Stimulated activated CD4-positive, alpha-beta T cell treated with anti-CD3 and anti-CD28 coated beads, Interleukin-4, amount 100 ng/mL, for 24 hours (primary cell): ENCODE results near the gene CDH16.
"Not testable (repeated sequence)": the region's sequence is repeated elsewhere in the genome, so short reads cannot be mapped to it uniquely, and the experiment has no call there.

Experiments
- DNase-seq: peaks from one replicate; pipeline ENCODE4 v3.0.0-alpha.2; 2020

Gene CDH16

GRCh38 chr16:66891797-66892196 is 26.9 kb downstream of the CDH16 start:
- DNase-seq, result no peak

GRCh38 chr16:66891360-66891759 is 27.3 kb downstream of the CDH16 start:
- no peak for DNase-seq

DNA sequence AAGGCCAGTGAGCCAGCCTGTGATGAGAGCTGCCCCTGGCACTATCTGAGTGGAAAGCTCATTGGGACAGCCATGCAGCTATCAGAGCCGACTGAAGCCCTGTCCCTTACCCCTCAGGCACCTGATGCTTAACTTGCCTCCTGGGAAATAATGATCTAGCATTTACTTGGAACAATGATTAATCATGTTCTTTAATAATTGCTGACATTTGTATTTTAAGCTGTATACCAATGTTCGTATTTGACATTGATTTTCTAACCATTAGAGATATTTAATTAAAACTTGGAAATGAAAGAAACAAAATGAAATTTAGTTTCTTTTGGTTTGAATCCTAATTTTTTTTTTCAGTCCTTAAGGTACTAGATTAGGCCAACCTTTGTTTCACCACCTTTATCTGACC is 27.9 kb downstream of the CDH16 start:
- no peak for DNase-seq

DNA sequence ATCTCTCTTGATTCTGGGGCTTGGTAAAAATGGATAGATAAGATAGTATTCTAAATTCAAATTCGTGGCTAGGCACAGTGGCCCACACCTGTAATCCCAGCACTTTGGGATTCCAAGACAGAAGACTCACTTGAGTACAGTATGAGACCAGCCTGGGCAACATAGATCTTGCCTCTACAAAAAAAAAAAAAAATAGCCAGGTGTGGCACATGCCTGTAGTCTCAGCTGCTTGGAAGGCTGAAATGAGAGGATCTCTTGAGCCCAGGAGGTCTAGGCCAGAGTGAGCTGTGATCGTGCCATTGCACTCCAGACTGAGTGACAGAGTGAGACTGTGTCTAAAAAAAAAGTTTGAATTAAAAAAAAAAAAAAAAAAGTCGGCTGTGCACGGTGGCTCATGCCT is 29.1 kb downstream of the CDH16 start:
- DNase-seq, result no peak

DNA sequence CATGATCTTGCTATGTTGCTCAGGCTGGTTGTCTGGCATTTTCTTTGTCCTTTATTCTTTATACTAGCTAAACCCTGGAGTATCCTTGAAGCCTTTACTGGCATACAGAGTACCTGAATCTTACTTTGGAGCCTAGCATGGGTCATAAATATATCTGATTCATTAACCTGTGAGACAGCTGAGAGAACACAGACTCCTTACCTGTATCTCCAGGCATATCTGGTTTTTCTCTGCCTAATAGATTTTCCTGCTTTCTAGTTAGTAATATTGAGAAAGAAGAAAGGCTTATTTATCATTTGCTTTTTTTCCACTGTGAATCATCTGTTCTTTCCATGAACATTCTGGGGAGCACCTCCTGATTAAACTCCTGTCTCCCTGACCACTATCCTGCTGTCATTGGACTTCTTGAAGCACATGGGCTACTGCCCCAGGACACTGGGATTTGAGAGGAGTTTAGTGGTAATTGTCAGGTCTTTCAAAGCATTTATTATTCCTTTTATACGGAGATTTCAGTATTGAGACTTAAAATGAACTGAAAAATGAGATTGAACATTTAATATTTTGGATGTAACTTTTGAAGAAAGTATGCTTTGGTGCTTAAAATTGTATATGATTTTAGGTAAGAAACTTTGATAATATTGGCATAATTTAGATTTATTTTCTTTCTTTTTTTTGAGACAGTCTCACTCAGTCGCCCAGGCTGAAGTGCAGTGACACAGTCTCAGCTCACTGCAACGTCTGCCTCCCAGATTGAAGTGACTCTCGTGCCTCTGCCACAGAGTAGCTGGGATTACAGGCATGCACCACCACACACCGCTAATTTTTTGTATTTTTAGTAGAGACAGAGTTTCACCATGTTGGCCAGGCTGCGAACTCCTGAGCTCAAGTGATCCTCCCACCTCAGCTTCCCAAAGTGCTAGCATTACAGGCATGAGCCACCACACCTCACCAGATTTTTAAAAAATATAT is 29.8 kb downstream of the CDH16 start:
- no peak for DNase-seq

GRCh38 chr16:66886914-66887313 is 31.8 kb downstream of the CDH16 start:
- DNase-seq, result no peak

DNA sequence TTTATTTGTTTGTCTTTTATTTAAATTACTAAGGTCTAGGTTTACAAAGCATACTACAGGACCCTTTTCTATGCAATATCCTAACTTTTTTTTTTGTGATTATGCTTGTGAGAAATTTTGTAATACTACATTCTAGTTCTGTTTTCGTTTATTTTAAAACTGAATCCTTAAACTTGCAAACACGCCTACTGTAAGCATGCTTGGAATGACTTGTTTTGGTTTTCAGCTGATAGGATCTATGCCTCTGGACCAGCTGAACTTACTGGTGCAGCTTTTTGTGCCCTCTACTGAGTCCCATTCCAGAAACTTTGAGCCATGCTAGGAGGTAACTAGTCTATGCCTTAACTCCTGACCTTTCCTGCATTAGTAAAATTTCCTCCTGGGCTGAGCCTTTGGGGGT is 32.4 kb downstream of the CDH16 start:
- no peak for DNase-seq

DNA sequence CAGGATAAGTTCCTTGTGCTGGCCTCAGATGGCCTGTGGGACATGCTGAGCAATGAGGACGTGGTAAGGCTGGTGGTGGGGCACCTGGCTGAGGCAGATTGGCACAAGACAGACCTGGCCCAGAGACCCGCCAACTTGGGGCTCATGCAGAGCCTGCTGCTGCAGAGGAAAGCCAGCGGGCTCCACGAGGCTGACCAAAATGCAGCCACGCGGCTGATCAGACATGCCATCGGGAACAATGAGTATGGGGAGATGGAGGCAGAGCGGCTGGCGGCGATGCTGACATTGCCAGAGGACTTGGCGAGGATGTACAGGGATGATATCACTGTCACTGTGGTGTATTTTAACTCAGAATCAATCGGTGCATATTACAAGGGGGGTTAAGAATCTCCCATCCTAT is 33.2 kb downstream of the CDH16 start:
- DNase-seq, result no peak

- DNase-seq, result no peak
These were observed 36.0 kb downstream of the CDH16 start for GRCh38 chr16:66882702-66883101.

DNA sequence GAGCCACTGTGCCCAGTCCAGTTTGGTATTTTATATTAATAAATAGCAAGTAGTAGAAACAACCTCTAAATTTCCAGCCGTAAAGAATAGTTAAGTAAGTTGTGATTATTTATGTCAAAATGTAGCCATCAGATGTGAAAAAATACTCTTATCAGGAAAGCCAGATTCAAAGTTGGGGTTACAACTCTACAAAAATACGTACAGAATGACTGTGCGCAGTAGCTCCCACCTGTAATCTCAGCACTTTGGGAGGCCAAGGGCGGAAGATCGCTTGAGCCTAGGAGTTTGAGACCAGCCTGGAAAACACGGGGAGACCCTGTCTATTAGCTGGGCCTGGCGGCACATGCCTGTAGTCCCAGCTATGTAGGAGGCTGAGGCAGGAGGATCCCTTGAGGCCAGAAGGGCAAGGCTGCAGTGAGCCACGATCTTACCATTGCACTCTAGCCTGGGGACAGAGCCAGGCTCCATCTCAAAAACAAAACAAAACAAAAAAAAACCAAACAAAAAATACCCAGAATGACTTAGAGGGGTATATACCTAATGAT is 36.6 kb downstream of the CDH16 start:
- DNase-seq, result no peak

- DNase-seq, result no peak
These were observed 37.1 kb downstream of the CDH16 start for GRCh38 chr16:66881560-66881959.

- no peak for DNase-seq
These were observed 37.7 kb downstream of the CDH16 start for GRCh38 chr16:66881014-66881417.

DNA sequence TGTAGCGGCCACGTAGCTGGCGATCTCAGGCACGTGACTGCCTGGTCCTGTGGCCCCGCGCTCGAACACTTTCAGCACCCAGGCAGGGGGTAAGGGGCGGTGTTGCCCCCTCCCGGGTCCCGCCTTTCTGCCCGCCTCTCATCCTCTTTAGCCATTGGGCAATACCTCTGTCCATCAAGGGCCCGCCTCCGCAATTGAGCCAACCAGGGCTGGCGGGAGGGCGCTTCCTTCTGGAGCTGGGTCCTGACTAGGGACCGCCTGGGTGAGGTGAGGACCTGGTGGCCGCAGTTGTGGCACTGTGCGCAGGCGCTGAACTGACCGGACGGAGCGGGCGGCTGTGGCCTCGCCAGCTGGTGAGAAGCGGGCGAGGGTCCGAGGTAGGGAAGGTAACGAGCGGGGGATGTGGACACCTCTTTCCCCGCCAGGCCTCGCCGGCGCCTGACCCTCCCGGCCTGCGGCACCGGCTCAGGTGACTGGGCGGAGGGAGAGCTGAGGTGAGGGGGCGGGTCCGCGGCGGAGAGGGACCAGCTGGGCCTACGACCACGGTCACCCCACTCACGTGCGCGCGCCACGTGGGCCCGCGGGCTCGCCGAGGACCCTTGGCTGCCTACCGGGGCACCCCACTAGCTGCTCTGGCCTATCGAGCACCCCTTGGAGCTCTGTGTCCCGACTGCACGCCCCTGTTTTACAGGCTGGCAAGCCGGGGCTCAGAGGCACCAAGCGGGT is 38.2 kb downstream of the CDH16 start, which contains the start of gene PDP2:
TSS of gene PDP2 (plus strand) at position 228 of the 726 bp plus-strand sequence. CDS start 3,770 bp downstream, outside the sequence.
- peak; percentile 92 for DNase-seq

DNA sequence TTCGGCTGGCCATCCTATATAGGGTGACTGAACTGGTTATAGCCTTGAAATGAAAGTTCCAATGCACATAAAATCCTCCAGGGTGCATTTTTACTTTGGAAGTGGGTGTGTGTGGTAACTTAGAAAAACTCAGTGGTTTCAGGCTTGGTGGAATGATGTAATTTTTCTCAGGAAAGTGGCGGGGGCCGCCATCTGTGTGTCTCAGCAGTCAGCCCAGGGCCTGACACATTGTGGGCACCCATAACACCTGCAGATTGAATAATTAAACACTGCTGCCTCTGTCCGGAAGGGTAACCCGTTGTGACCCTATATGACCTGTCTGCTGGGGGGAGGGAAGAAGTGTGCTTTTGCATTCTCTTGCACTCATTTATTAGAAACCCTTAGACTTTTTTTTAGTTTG is 40.6 kb downstream of the CDH16 start:
- DNase-seq, result peak; percentile 76

DNA sequence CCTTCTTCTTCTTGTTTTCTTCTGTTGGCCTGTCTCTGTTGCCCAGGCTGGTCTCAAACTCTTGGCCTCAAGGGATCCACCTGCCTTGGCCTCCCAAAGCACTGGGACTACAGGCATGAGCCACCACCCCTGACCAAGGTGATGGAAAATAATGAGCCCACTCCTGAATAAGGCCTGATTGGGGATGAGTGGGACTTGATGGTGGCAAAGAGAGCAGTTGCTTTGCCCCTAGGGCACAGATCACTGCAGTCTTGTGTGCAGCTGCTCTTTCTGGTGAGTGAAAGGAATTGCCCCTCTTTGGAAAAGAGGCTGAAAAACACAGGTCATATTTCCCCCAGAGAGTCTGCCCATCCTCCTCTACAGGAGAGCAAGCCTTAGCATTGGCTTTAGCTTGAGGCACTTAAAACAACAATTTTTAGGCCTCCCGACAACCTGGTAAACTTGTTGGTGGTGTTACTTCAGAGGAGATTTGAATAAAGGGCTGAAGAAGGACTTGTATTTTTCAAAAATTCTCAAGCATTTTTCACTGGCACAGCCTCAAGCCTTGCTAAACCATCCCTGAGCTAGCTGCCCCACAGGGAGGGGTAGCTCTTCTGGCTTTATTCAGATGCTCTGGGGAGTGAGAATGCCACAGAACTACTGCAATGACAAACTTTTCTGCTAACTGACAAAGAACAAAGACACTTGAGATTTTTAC is 44.5 kb downstream of the CDH16 start:
- no peak for DNase-seq

DNA sequence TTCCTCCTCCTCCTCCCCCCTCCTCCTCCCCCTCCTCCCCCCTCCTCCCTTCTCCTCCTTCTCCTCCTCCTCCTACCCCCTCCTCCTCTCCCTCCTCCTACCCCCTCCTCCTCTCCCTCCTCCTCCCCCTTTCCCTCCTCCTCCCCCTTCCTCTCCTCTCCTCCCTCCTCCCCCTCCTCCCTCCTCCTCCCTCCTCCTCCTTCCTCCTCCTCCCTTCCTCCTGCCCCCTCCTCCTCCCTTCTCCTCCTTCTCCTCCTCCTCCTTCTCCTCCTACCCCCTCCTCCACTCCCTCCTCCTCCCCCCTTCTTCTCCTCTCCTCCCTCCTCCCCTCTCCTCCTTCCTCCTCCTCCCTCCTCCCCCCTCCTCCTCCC is 45.0 kb downstream of the CDH16 start:
- DNase-seq, result no peak

- peak; percentile 90 for DNase-seq
These were observed 45.6 kb downstream of the CDH16 start for GRCh38 chr16:66872943-66873684.

GRCh38 chr16:66872559-66872942 is 46.1 kb downstream of the CDH16 start:
- DNase-seq, result no peak

DNA sequence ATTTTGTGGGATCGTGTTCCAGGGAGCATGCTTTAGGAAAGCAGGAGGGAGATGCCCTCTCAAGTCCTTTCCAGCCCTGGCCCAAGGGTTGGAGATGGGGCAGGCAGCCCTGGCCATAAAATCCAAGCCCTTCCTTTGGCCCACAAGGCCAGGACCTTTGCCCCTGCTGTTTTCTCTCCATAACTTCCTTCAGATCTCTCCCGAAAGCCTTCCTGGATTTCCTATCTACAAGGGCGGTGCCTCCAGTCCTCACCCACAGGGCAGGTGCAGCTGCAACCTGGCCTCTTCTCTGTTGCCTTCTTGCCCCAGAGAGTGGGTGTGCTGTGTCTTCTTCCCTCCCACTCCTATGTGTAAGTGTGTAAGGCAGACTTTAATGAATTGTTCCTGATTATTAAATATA is 46.8 kb downstream of the CDH16 start:
- no peak for DNase-seq

GRCh38 chr16:66871363-66871762 is 47.3 kb downstream of the CDH16 start:
- not testable (repeated sequence) for DNase-seq

GRCh38 chr16:66869424-66869823 is 49.3 kb downstream of the CDH16 start:
- no peak for DNase-seq

- no peak for DNase-seq
These were observed 55.0 kb downstream of the CDH16 start for GRCh38 chr16:66863707-66864106.
